ENCODE measurements around the gene PGBD2. TPM values are rescaled to one million over a fixed set of nuclear protein-coding genes. Genes with fewer than 3 reads are reported as not detected.

The PGBD2 gene
- total and polyA plus RNA-seq, 9 of the 15 experiments (the other 6 are each of a cell fraction or from before 2014, with no cell fraction given), result 11.9 to 21.8 (median 14.7) TPM

DNA sequence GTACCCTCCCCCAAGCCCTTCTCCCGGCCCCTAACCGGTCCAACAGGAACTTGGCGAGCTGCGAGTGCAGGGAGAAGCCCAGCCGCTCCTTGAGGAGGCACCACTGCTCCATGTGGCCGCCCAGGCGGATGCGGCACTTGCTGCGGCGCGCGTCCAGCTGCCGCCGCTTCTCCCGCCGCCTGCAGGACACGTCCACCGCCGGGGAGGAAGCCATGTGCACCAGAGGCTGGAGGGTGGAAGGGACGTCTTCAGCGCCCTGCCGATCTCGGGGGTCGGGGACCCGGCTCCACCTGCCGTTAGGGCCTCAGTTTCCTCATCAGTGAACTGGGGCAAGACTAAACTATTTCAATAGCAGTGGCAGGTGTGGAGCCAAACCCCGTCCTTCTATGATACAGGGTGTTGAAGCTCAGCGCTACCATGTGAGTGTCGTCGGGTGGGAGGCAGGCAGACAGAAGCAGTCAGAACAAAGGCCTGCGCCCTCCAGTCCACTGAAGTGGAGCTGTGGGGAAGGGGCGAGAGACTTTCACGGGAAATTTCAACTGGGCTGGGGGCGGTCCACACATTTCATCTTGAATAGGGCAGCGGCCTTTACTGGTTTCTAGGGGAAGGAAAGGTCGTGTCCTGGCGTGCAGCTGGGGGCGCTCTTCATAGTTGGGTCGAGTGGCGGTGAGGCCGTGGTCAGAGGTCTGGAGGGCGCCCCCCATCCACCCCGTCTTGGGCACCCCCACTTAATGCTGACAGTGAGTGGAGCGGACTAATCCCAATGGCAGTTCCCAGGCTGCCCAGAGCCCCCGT, 47.7 kb upstream of the PGBD2 start (continued):
- TF ChIP-seq, protein P1, sequence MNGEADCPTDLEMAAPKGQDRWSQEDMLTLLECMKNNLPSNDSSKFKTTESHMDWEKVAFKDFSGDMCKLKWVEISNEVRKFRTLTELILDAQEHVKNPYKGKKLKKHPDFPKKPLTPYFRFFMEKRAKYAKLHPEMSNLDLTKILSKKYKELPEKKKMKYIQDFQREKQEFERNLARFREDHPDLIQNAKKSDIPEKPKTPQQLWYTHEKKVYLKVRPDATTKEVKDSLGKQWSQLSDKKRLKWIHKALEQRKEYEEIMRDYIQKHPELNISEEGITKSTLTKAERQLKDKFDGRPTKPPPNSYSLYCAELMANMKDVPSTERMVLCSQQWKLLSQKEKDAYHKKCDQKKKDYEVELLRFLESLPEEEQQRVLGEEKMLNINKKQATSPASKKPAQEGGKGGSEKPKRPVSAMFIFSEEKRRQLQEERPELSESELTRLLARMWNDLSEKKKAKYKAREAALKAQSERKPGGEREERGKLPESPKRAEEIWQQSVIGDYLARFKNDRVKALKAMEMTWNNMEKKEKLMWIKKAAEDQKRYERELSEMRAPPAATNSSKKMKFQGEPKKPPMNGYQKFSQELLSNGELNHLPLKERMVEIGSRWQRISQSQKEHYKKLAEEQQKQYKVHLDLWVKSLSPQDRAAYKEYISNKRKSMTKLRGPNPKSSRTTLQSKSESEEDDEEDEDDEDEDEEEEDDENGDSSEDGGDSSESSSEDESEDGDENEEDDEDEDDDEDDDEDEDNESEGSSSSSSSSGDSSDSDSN (IDR thresholded peaks at IDR 0.05; ENCODE audit: borderline replicate concordance in 1 of 2, low read depth in 2 of 2, low read length in 2 of 2), result peak; percentile 83 to 89; a peak in 3 of 4 replicates
- TF ChIP-seq, protein P2, sequence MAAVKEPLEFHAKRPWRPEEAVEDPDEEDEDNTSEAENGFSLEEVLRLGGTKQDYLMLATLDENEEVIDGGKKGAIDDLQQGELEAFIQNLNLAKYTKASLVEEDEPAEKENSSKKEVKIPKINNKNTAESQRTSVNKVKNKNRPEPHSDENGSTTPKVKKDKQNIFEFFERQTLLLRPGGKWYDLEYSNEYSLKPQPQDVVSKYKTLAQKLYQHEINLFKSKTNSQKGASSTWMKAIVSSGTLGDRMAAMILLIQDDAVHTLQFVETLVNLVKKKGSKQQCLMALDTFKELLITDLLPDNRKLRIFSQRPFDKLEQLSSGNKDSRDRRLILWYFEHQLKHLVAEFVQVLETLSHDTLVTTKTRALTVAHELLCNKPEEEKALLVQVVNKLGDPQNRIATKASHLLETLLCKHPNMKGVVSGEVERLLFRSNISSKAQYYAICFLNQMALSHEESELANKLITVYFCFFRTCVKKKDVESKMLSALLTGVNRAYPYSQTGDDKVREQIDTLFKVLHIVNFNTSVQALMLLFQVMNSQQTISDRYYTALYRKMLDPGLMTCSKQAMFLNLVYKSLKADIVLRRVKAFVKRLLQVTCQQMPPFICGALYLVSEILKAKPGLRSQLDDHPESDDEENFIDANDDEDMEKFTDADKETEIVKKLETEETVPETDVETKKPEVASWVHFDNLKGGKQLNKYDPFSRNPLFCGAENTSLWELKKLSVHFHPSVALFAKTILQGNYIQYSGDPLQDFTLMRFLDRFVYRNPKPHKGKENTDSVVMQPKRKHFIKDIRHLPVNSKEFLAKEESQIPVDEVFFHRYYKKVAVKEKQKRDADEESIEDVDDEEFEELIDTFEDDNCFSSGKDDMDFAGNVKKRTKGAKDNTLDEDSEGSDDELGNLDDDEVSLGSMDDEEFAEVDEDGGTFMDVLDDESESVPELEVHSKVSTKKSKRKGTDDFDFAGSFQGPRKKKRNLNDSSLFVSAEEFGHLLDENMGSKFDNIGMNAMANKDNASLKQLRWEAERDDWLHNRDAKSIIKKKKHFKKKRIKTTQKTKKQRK (IDR thresholded peaks at IDR 0.05; ENCODE audit: borderline replicate concordance, low read depth, low read length), result no peak
- TF ChIP-seq PTBP1 (IDR thresholded peaks at IDR 0.05; ENCODE audit: low read depth, low read length), result no peak
- no peak for TF ChIP-seq ILK (tag; IDR thresholded peaks at IDR 0.05; ENCODE audit: borderline replicate concordance, low read depth)
- TF ChIP-seq RHOXF2B (CRISPR knock-in tag; conservative IDR thresholded peaks at IDR 0.05), result no peak
- no peak for TF ChIP-seq ZNF184 (CRISPR knock-in tag; IDR thresholded peaks at IDR 0.05)
- TF ChIP-seq POLR2AphosphoS5 (IDR thresholded peaks at IDR 0.05; ENCODE audit: control insufficient read depth, insufficient read depth, low read depth, low read length), result no peak
- TF ChIP-seq PTRF (tag; IDR thresholded peaks at IDR 0.05), result no peak
- TF ChIP-seq KLF1 (tag; IDR thresholded peaks at IDR 0.05), result no peak
- no peak for TF ChIP-seq PRMT5 (CRISPR knock-in tag; IDR thresholded peaks at IDR 0.05)
- TF ChIP-seq RBM15 (IDR thresholded peaks at IDR 0.05; ENCODE audit: insufficient read depth, low read length), result no peak
- no peak for TF ChIP-seq CAMTA2 (CRISPR knock-in tag; conservative IDR thresholded peaks at IDR 0.05)
- 0 out of 2 replicates have a peak, but pooled peaks have one; percentile 14 for TF ChIP-seq SMARCA5 (IDR thresholded peaks at IDR 0.05)
- TF ChIP-seq, protein P3, sequence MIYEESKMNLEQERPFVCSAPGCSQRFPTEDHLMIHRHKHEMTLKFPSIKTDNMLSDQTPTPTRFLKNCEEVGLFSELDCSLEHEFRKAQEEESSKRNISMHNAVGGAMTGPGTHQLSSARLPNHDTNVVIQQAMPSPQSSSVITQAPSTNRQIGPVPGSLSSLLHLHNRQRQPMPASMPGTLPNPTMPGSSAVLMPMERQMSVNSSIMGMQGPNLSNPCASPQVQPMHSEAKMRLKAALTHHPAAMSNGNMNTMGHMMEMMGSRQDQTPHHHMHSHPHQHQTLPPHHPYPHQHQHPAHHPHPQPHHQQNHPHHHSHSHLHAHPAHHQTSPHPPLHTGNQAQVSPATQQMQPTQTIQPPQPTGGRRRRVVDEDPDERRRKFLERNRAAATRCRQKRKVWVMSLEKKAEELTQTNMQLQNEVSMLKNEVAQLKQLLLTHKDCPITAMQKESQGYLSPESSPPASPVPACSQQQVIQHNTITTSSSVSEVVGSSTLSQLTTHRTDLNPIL (CRISPR knock-in tag; IDR thresholded peaks at IDR 0.05), result no peak
- TF ChIP-seq, protein P4, sequence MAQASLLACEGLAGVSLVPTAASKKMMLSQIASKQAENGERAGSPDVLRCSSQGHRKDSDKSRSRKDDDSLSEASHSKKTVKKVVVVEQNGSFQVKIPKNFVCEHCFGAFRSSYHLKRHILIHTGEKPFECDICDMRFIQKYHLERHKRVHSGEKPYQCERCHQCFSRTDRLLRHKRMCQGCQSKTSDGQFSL (CRISPR knock-in tag; IDR thresholded peaks at IDR 0.05), result peak; percentile 63
- TF ChIP-seq, protein P4 (tag; IDR thresholded peaks at IDR 0.05), result peak in 1 of 2 experiments; percentile 90; a peak in 2 of 4 replicates
- no peak for TF ChIP-seq SAFB (IDR thresholded peaks at IDR 0.05; ENCODE audit: borderline replicate concordance, low read depth, low read length)
- no peak for TF ChIP-seq XRCC3 (IDR thresholded peaks at IDR 0.05)
- no peak for TF ChIP-seq NCOA2 (IDR thresholded peaks at IDR 0.05; ENCODE audit: partially characterized antibody in 2 of 2)
- TF ChIP-seq CEBPB (tag; IDR thresholded peaks at IDR 0.05), result no peak
